H9 (cell line): ENCODE data around the gene CPA2. TPM values are rescaled to one million over a fixed set of nuclear protein-coding genes. Genes with fewer than 3 reads are reported as not detected.

Experiments
- DNase-seq: peaks from one replicate; pipeline ENCODE4 v3.0.0-alpha.2; 2017
- H2AFZ ChIP-seq: one replicate; pipeline ENCODE4 v1.6.1; 2013; ENCODE audit warnings: mild to moderate bottlenecking, low read length, control low read depth, moderate library complexity
- H2AK5ac ChIP-seq: 2 replicates; pipeline ENCODE4 v1.6.1; 2013; ENCODE audit warnings: low read length, control low read depth, mixed read lengths; ENCODE audit not compliant: insufficient read length
- H2BK120ac ChIP-seq: one replicate; pipeline ENCODE4 v1.6.1; 2013; ENCODE audit warnings: low read depth, mild to moderate bottlenecking, low read length, control low read depth, inconsistent platforms; ENCODE audit not compliant: poor library complexity, severe bottlenecking
- H2BK12ac ChIP-seq: 2 replicates; pipeline ENCODE4 v1.6.1; 2013; ENCODE audit warnings: low read length, control low read depth, mixed read lengths, low read depth; ENCODE audit not compliant: insufficient read length
- H2BK15ac ChIP-seq: 2 replicates; pipeline ENCODE4 v1.6.1; 2013; ENCODE audit warnings: low read depth, low read length, control low read depth
- H2BK20ac ChIP-seq: one replicate; pipeline ENCODE4 v1.6.1; 2013; ENCODE audit warnings: low read depth, mild to moderate bottlenecking, low read length, control low read depth, inconsistent platforms; ENCODE audit not compliant: poor library complexity, severe bottlenecking
- H2BK5ac ChIP-seq: 2 replicates; pipeline ENCODE4 v1.6.1; 2013; ENCODE audit warnings: low read length, control low read depth, mixed read lengths; ENCODE audit not compliant: insufficient read length
- H3K14ac ChIP-seq: 2 replicates; pipeline ENCODE4 v1.6.1; 2013; ENCODE audit warnings: low read length, control low read depth; ENCODE audit not compliant: insufficient read depth
- H3K18ac ChIP-seq: 2 replicates; pipeline ENCODE4 v1.6.1; 2013; ENCODE audit warnings: low read depth, mild to moderate bottlenecking, mixed read lengths, low read length, control low read depth; ENCODE audit not compliant: insufficient read length
- H3K23ac ChIP-seq: 2 replicates; pipeline ENCODE4 v1.6.1; 2013; ENCODE audit warnings: low read length, control low read depth, mixed read lengths, low read depth; ENCODE audit not compliant: insufficient read length
- H3K23me2 ChIP-seq: 2 replicates; pipeline ENCODE4 v1.6.1; 2013; ENCODE audit warnings: low read depth, mild to moderate bottlenecking, mixed read lengths, low read length, control low read depth; ENCODE audit not compliant: insufficient read length, poor library complexity, severe bottlenecking
- H3K27ac ChIP-seq: 2 replicates; pipeline ENCODE4 v1.5.1; 2013; ENCODE audit warnings: low read length, control low read depth, mixed read lengths, low read depth; ENCODE audit not compliant: insufficient read length
- H3K27me3 ChIP-seq: 2 replicates; pipeline ENCODE4 v1.6.1; 2013; ENCODE audit warnings: low read length, control low read depth, inconsistent platforms; ENCODE audit not compliant: insufficient read depth
- H3K4ac ChIP-seq: 2 replicates; pipeline ENCODE4 v1.6.1; 2013; ENCODE audit warnings: low read depth, mild to moderate bottlenecking, control low read depth, inconsistent platforms, low read length, moderate library complexity
- H3K4me1 ChIP-seq: 2 replicates; pipeline ENCODE4 v1.6.1; 2013; ENCODE audit warnings: low read length, control low read depth, inconsistent platforms; ENCODE audit not compliant: insufficient read depth
- H3K4me2 ChIP-seq: 2 replicates; pipeline ENCODE4 v1.6.1; 2013; ENCODE audit warnings: low read length, control low read depth, mixed read lengths; ENCODE audit not compliant: insufficient read length, insufficient read depth
- H3K56ac ChIP-seq: 2 replicates; pipeline ENCODE4 v1.6.1; 2013; ENCODE audit warnings: low read depth, mild to moderate bottlenecking, mixed read lengths, low read length, control low read depth; ENCODE audit not compliant: insufficient read length
- H3K79me1 ChIP-seq: 2 replicates; pipeline ENCODE4 v1.6.1; 2013; ENCODE audit warnings: low read depth, mild to moderate bottlenecking, moderate library complexity, low read length, control low read depth, inconsistent platforms; ENCODE audit not compliant: insufficient read depth, poor library complexity, severe bottlenecking
- H3K79me2 ChIP-seq: 2 replicates; pipeline ENCODE4 v1.6.1; 2013; ENCODE audit warnings: low read length, control low read depth, inconsistent platforms; ENCODE audit not compliant: insufficient read depth
- H3K9ac ChIP-seq: 2 replicates; pipeline ENCODE4 v1.6.1; 2013; ENCODE audit warnings: low read length, control low read depth, mixed read lengths; ENCODE audit not compliant: insufficient read length; ENCODE audit errors: extremely low read depth
- H3K9me3 ChIP-seq: one replicate; pipeline ENCODE4 v1.6.1; 2013; ENCODE audit warnings: low read depth, low read length, inconsistent platforms; ENCODE audit not compliant: control insufficient read depth
- H3T11ph ChIP-seq: one replicate; pipeline ENCODE4 v1.6.1; 2013; ENCODE audit warnings: mild to moderate bottlenecking, low read length, control low read depth, inconsistent platforms
- H4K20me1 ChIP-seq: one replicate; pipeline ENCODE4 v1.6.1; 2013; ENCODE audit not compliant: control insufficient read depth, insufficient read length, insufficient read depth
- H4K5ac ChIP-seq: 2 replicates; pipeline ENCODE4 v1.6.1; 2013; ENCODE audit warnings: low read depth, mild to moderate bottlenecking, mixed read lengths, low read length, control low read depth; ENCODE audit not compliant: insufficient read length
- H4K8ac ChIP-seq: replicated peaks from 2 replicates; pipeline ENCODE4 v1.6.1; 2013; ENCODE audit warnings: low read length, control low read depth, mixed read lengths, low read depth; ENCODE audit not compliant: insufficient read length
- H4K91ac ChIP-seq: 2 replicates; pipeline ENCODE4 v1.6.1; 2013; ENCODE audit warnings: low read depth, mild to moderate bottlenecking, moderate library complexity, mixed read lengths, low read length, control low read depth; ENCODE audit not compliant: insufficient read length
- H3K27ac Mint-ChIP-seq, 3 experiments: 2 replicates in 2 of 3; 3 replicates in 1 of 3; pipeline ENCODE4 v1.8.0; 2020 to 2021; ENCODE audit warnings: mixed read lengths in 3 of 3, mild to moderate bottlenecking in 1 of 3, moderate library complexity in 1 of 3
- H3K27me3 Mint-ChIP-seq: 2 replicates; pipeline ENCODE4 v1.8.0; 2021; ENCODE audit warnings: low read depth, mild to moderate bottlenecking, moderate library complexity, mixed read lengths
- H3K36me3 Mint-ChIP-seq, 3 experiments: 2 replicates in 2 of 3; 3 replicates in 1 of 3; pipeline ENCODE4 v1.8.0; 2020 to 2021; ENCODE audit warnings: low read depth in 3 of 3, mixed read lengths in 3 of 3; ENCODE audit not compliant: insufficient read depth in 1 of 3
- H3K4me1 Mint-ChIP-seq, 2 experiments: 2 replicates each; pipeline ENCODE4 v1.8.0; 2020; ENCODE audit warnings: mixed read lengths in 2 of 2
- H3K4me3 Mint-ChIP-seq, 2 experiments: 2 replicates in 1 of 2; 3 replicates in 1 of 2; pipeline ENCODE4 v1.8.0; 2020 to 2021; ENCODE audit warnings: mild to moderate bottlenecking in 2 of 2, mixed read lengths in 2 of 2, moderate library complexity in 1 of 2
- H3K9me3 Mint-ChIP-seq, 2 experiments: 2 replicates in 1 of 2; 3 replicates in 1 of 2; pipeline ENCODE4 v1.8.0; 2020; ENCODE audit warnings: mild to moderate bottlenecking in 2 of 2, mixed read lengths in 2 of 2, moderate library complexity in 1 of 2
- WGBS: extraction: QIAGEN DNeasy Blood & Tissue Kit; methylation state at CpG from one replicate; pipeline ENCODE4 v1.1.7; 2013; ENCODE audit warnings: missing lambda C conversion rate, low lambda C conversion rate, mixed read lengths; ENCODE audit not compliant: insufficient read length; ENCODE audit errors: extremely low coverage; 5-methylcytosine and 5-hydroxymethylcytosine counted together
- total RNA-seq: library from RNA; stranded (reverse); gene quantifications from 2 replicates; pipeline ENCODE4 v1.2.1, GENCODE V29; 2021
- TF ChIP-seq, protein P1 (sequence below): fragments of 200-600 bp; sonication (generic); conservative IDR thresholded peaks from 3 replicates; pipeline ENCODE4 v1.8.0; 2021; ENCODE audit warnings: antibody characterized with exemption, mild to moderate bottlenecking

Gene CPA2
- total RNA-seq, 1 experiment from 2014 or later = not detected

DNA sequence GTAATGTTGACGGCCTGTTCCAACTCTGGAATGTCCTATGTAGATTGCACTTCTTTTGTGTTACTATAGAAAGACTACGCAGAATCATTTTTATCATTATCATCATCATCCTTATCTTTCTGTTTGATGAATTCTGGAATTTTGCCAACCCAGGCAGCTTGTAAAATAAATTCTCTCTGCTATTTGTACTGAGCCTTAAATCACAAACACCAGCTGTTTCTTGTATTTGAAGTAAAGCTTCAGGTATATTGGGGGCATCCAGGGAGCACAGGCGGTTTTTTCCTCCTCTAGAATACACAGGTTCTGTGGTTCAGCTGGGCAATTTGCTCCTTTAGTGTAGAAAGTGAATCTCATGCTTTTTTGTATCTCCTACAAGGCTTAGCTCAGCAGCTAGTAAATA is 63.0 kb downstream of the CPA2 start:
- H3K4me1 Mint-ChIP-seq = peaks cover 0 to 4% of the 10 kb centered on the region in 2 experiments; a peak in 1 of 4 replicates
- no peak overlapping the region for H3K4me3 Mint-ChIP-seq
- Histone ChIP-seq H2BK12ac (no peak overlapping the region), H3K27ac (no peak overlapping the region), H3K14ac (no peak overlapping the region), H3K9me3 (no peaks in the 10 kb centered on the region), H3T11ph (no peak overlapping the region), H2AK5ac (no peak overlapping the region), H3K18ac (no peak overlapping the region), H4K91ac (no peak overlapping the region), H2AFZ (no peak overlapping the region), H4K5ac (no peak overlapping the region), H3K27me3 (no peaks in the 10 kb centered on the region), H4K20me1 (no peaks in the 10 kb centered on the region), H4K8ac (no peak overlapping the region), H3K9ac (no peak overlapping the region), H3K4me2 (no peak overlapping the region), H3K56ac (no peak overlapping the region), H2BK5ac (no peak overlapping the region), H3K23ac (no peak overlapping the region), H3K4me1 (no peaks in the 10 kb centered on the region), H3K23me2 (no peaks in the 10 kb centered on the region), H3K79me2 (no peaks in the 10 kb centered on the region), H3K4ac (no peak overlapping the region), H2BK15ac (no peak overlapping the region), H2BK20ac (no peak overlapping the region), H2BK120ac (no peak overlapping the region), H3K79me1 (no peaks in the 10 kb centered on the region)
- TF ChIP-seq, protein P1, sequence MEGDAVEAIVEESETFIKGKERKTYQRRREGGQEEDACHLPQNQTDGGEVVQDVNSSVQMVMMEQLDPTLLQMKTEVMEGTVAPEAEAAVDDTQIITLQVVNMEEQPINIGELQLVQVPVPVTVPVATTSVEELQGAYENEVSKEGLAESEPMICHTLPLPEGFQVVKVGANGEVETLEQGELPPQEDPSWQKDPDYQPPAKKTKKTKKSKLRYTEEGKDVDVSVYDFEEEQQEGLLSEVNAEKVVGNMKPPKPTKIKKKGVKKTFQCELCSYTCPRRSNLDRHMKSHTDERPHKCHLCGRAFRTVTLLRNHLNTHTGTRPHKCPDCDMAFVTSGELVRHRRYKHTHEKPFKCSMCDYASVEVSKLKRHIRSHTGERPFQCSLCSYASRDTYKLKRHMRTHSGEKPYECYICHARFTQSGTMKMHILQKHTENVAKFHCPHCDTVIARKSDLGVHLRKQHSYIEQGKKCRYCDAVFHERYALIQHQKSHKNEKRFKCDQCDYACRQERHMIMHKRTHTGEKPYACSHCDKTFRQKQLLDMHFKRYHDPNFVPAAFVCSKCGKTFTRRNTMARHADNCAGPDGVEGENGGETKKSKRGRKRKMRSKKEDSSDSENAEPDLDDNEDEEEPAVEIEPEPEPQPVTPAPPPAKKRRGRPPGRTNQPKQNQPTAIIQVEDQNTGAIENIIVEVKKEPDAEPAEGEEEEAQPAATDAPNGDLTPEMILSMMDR = no peak
- no peaks in the 10 kb centered on the region for H3K27me3 Mint-ChIP-seq
- H3K27ac Mint-ChIP-seq = no peak overlapping the region
- H3K9me3 Mint-ChIP-seq = no peaks in the 10 kb centered on the region; a peak in 1 of 5 replicates
- no peaks in the 10 kb centered on the region for H3K36me3 Mint-ChIP-seq
- no peak for DNase-seq
- WGBS = no CpG with 5 or more reads among the region's 3 CpGs
